SK-N-SH (cell line): Measurements from ENCODE around the gene CGB7.
"Not testable (repeated sequence)": the region's sequence is repeated elsewhere in the genome, so short reads cannot be mapped to it uniquely, and the experiment has no call there.

Source experiments
- NFIC ChIP-seq: IDR thresholded peaks from 2 replicates; pipeline ENCODE4 v1.4.0; 2012; ENCODE audit warnings: borderline replicate concordance
- PBX3 ChIP-seq: IDR thresholded peaks from 2 replicates; pipeline ENCODE4; 2012
- POLR2AphosphoS5 ChIP-seq: IDR thresholded peaks from 2 replicates; pipeline ENCODE4 v1.6.1; 2012; ENCODE audit warnings: low read depth, low read length
- REST ChIP-seq: IDR thresholded peaks from 2 replicates; pipeline ENCODE4 v1.6.1; 2012; ENCODE audit warnings: mild to moderate bottlenecking, low read depth, low read length, moderate library complexity
- RXRA ChIP-seq: IDR thresholded peaks from 2 replicates; pipeline ENCODE4 v1.4.0; 2012; ENCODE audit warnings: low read depth, mild to moderate bottlenecking, borderline replicate concordance
- USF1 ChIP-seq: IDR thresholded peaks from 2 replicates; pipeline ENCODE4 v1.4.0; 2012; ENCODE audit warnings: low read depth, borderline replicate concordance
- TF ChIP-seq, protein P1 (sequence below): fragments of 200-600 bp; sonication (generic); IDR thresholded peaks from 2 replicates; pipeline ENCODE4 v1.6.1; 2017; ENCODE audit warnings: antibody characterized with exemption, mild to moderate bottlenecking, moderate library complexity

- not testable (repeated sequence) for TF ChIP-seq REST, NFIC, POLR2AphosphoS5, USF1, PBX3, RXRA
- TF ChIP-seq, protein P1, sequence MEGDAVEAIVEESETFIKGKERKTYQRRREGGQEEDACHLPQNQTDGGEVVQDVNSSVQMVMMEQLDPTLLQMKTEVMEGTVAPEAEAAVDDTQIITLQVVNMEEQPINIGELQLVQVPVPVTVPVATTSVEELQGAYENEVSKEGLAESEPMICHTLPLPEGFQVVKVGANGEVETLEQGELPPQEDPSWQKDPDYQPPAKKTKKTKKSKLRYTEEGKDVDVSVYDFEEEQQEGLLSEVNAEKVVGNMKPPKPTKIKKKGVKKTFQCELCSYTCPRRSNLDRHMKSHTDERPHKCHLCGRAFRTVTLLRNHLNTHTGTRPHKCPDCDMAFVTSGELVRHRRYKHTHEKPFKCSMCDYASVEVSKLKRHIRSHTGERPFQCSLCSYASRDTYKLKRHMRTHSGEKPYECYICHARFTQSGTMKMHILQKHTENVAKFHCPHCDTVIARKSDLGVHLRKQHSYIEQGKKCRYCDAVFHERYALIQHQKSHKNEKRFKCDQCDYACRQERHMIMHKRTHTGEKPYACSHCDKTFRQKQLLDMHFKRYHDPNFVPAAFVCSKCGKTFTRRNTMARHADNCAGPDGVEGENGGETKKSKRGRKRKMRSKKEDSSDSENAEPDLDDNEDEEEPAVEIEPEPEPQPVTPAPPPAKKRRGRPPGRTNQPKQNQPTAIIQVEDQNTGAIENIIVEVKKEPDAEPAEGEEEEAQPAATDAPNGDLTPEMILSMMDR, result not testable (repeated sequence)
Observed at GRCh38 chr19:49028686-49029085, 28.9 kb downstream of the CGB7 start.
